Common myeloid progenitor, CD34-positive (primary cell): ENCODE measurements around the gene PNMA8B.
A peak's percentile ranks its signal among the peaks of the same experiment; 100 is the strongest.
"Not testable (repeated sequence)": the region's sequence is repeated elsewhere in the genome, so short reads cannot be mapped to it uniquely, and the experiment has no call there.

ENCODE experiments used
- CTCF ChIA-PET: fragments of 350-600 bp; sonication (Branson Sonifier 250); formaldehyde crosslinking; loops from one replicate; lab custom pipeline; 2021; ENCODE audit warnings: antibody characterized with exemption; lab: Charles Lee
- POLR2A ChIA-PET: fragments of 350-600 bp; sonication (Branson Sonifier 250); formaldehyde crosslinking; loops from one replicate; lab custom pipeline; 2021; ENCODE audit warnings: antibody characterized with exemption; lab: Charles Lee
- DNase-seq, 3 donors: peaks; one replicate each; pipeline versions ENCODE4 v3.0.0 to v3.0.0-alpha.2; 2013
- H3K27ac ChIP-seq, 2 experiments: 1 replicate in 1 of 2; 2 replicates in 1 of 2; pipeline ENCODE4 v1.7.0; 2013; ENCODE audit warnings: inconsistent platforms in 2 of 2, low read length in 2 of 2, mild to moderate bottlenecking in 2 of 2, low read depth in 1 of 2, moderate library complexity in 1 of 2; ENCODE audit not compliant: severe bottlenecking in 2 of 2, insufficient read depth in 1 of 2, poor library complexity in 1 of 2
- H3K27me3 ChIP-seq, 5 experiments: replicated peaks in 2 of 5; 1 replicate in 3 of 5; 2 replicates in 2 of 5; pipeline versions ENCODE4 v1.6.1 to v1.7.0; 2013; ENCODE audit warnings: low read length in 4 of 5, mild to moderate bottlenecking in 2 of 5, moderate library complexity in 2 of 5, inconsistent platforms in 1 of 5; ENCODE audit not compliant: insufficient read depth in 5 of 5, control insufficient read depth in 4 of 5
- H3K36me3 ChIP-seq, 4 experiments: 1 replicate in 2 of 4; 2 replicates in 2 of 4; pipeline versions ENCODE4 v1.6.1 to v1.7.0; 2013; ENCODE audit warnings: low read length in 3 of 4, control low read depth in 1 of 4, mild to moderate bottlenecking in 1 of 4; ENCODE audit not compliant: control insufficient read depth in 4 of 4, insufficient read depth in 4 of 4
- H3K4me1 ChIP-seq, 4 experiments: 1 replicate in 3 of 4; 2 replicates in 1 of 4; pipeline versions ENCODE4 v1.6.1 to v1.7.1; 2013; ENCODE audit warnings: low read length in 3 of 4, mild to moderate bottlenecking in 3 of 4, control low read depth in 1 of 4, inconsistent platforms in 1 of 4, moderate library complexity in 1 of 4; ENCODE audit not compliant: control insufficient read depth in 4 of 4, insufficient read depth in 4 of 4; ENCODE audit errors: control extremely low read depth in 1 of 4
- H3K4me3 ChIP-seq, 7 experiments: 1 replicate in 4 of 7; 2 replicates in 3 of 7; pipeline versions ENCODE4 v1.5.1 to v1.7.0; 2013; ENCODE audit warnings: mild to moderate bottlenecking in 7 of 7, low read length in 6 of 7, moderate library complexity in 6 of 7, inconsistent platforms in 2 of 7, low read depth in 2 of 7, control low read depth in 1 of 7; ENCODE audit not compliant: insufficient read depth in 4 of 7, control insufficient read depth in 1 of 7; ENCODE audit errors: extremely low read depth in 1 of 7
- H3K9me3 ChIP-seq, 5 experiments: 1 replicate in 4 of 5; 2 replicates in 1 of 5; pipeline versions ENCODE4 v1.6.1 to v1.7.1; 2013; ENCODE audit warnings: low read length in 4 of 5, mild to moderate bottlenecking in 2 of 5, inconsistent platforms in 1 of 5, low read depth in 1 of 5, moderate library complexity in 1 of 5; ENCODE audit not compliant: control insufficient read depth in 4 of 5, insufficient read depth in 2 of 5; ENCODE audit errors: control extremely low read depth in 1 of 5
- WGBS: methylation state at CpG from one replicate; pipeline ENCODE4 v1.1.5; 2013; ENCODE audit not compliant: insufficient coverage; 5-methylcytosine and 5-hydroxymethylcytosine counted together

PNMA8B gene

GRCh38 chr19:46533078-46533620 is 37.5 kb upstream of the PNMA8B start:
- H3K4me3 ChIP-seq = no peak overlapping the region
- H3K9me3 ChIP-seq = no peaks in the 10 kb centered on the region
- DNase-seq = no peak
- POLR2A ChIA-PET = no interaction called here
- no peak overlapping the region for H3K27ac ChIP-seq
- peaks cover 0 to 16% (median 4%) of the 10 kb centered on the region in 4 experiments for H3K4me1 ChIP-seq
- 90% methylated on average over 10 of the region's 12 CpGs for WGBS
- H3K36me3 ChIP-seq = no peaks in the 10 kb centered on the region
- CTCF ChIA-PET = interaction anchor here (0.9 to 1.3 kb wide), 2 partner anchors 13 to 22 kb away, joined by 3 read pairs; no protein-coding TSS in a partner anchor
- peaks cover 0 to 3% (median 0%) of the 10 kb centered on the region in 5 experiments for H3K27me3 ChIP-seq

- Histone ChIP-seq H3K27ac (no peak overlapping the region), H3K9me3 (peaks cover 0 to 3% (median 0%) of the 10 kb centered on the region in 5 experiments), H3K27me3 (peaks cover 0 to 3% (median 0%) of the 10 kb centered on the region in 5 experiments), H3K36me3 (no peaks in the 10 kb centered on the region), H3K4me3 (no peak overlapping the region), H3K4me1 (peaks cover 0 to 16% (median 4%) of the 10 kb centered on the region in 4 experiments)
- ChIA-PET CTCF (interaction anchor here (0.9 to 3.9 kb wide), 5 partner anchors 12 to 133 kb away, joined by 3 to 19 read pairs (median 3); no protein-coding TSS in a partner anchor), POLR2A (no interaction called here)
- WGBS = 100% methylated on average over 1 of the region's 1 CpG
- no peak for DNase-seq
These were observed 35.0 kb upstream of the PNMA8B start for GRCh38 chr19:46530636-46531035.

DNA sequence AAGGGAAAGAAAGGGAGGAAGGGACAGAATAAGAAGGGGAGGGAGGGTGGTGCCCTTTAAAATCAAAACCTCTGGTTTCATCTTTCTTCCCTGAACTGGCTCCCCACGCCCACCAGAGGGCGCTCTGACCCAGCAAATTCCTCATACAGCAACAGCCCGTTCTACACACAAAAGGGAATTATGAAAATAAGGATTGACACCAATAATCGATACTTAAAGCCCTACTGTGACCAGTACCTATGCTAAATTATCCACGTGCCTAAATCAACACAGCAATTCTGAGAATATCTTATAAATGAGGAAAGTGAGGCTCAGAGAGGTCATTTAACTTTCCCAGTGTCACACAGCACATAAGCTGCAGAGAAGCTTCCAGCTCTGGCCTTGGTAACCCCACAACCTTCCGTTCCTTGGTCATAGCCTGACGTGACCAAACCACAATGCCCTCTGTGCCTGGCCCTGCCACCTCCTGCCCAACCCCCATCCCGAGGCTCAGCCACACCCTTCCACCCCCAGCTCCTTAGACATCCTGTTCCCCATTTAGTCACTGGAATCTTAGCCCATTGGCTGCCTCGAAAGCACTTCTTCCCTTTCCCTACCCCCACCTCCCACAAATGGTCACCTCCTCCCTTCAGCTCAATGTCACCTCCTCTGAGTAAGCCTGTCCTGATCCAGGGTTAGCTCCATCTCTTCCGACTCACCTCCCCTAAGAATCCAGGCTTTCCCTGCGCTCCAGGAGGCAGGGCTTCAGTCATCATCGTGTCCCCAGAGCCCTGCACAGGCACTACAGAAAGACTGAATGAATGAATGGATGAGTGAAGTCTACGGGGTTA is 34.2 kb upstream of the PNMA8B start:
- H3K9me3 ChIP-seq = peaks cover 0 to 3% (median 0%) of the 10 kb centered on the region in 5 experiments
- no peak overlapping the region for H3K27ac ChIP-seq
- POLR2A ChIA-PET = no interaction called here
- 6% methylated on average over 5 of the region's 13 CpGs for WGBS
- DNase-seq = peak; percentile 59 to 73 (median 64)
- peaks cover 0 to 16% (median 4%) of the 10 kb centered on the region in 4 experiments for H3K4me1 ChIP-seq
- no peak overlapping the region for H3K4me3 ChIP-seq
- CTCF ChIA-PET = interaction anchor here (0.7 to 3.9 kb wide), 14 partner anchors 10 to 185 kb away, joined by 3 to 24 read pairs (median 4); no protein-coding TSS in a partner anchor
- H3K27me3 ChIP-seq = peaks cover 0 to 3% (median 0%) of the 10 kb centered on the region in 5 experiments
- no peaks in the 10 kb centered on the region for H3K36me3 ChIP-seq

GRCh38 chr19:46528601-46529590 is 33.2 kb upstream of the PNMA8B start:
- ChIA-PET CTCF (interaction anchor here (0.7 to 3.9 kb wide), 17 partner anchors 8 to 186 kb away, joined by 3 to 24 read pairs (median 3); no protein-coding TSS in a partner anchor), POLR2A (no interaction called here)
- peaks cover 0 to 3% (median 0%) of the 10 kb centered on the region in 5 experiments for H3K27me3 ChIP-seq
- no peak overlapping the region for H3K4me3 ChIP-seq
- no peak overlapping the region for H3K27ac ChIP-seq
- H3K36me3 ChIP-seq = no peaks in the 10 kb centered on the region
- H3K9me3 ChIP-seq = peaks cover 0 to 6% (median 3%) of the 10 kb centered on the region in 5 experiments
- 90% methylated on average over 19 of the region's 25 CpGs for WGBS
- no peak for DNase-seq
- H3K4me1 ChIP-seq = peaks cover 0 to 16% (median 4%) of the 10 kb centered on the region in 4 experiments

DNA sequence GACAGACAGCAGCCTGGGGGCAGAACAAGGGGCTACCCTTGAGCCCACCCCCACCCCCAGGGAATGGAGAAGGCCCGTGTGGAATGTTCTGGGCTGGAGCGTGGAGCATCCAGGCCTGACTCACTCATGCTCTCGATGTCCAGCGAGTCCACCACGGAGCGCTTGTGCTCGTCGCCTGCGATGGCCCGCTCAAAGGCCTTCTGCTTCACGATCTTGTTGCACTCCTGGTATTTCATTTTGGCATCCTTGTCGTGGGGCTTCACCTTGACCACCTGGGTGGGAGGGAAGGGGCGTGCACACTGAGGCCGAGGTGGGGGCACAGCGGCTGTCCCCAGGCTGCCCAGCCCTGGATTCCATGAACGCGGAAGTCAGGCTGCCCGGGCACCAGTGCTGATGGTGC is 31.1 kb upstream of the PNMA8B start:
- H3K36me3 ChIP-seq, H3K4me3 ChIP-seq, H3K27ac ChIP-seq, H3K27me3 ChIP-seq, H3K9me3 ChIP-seq, DNase-seq, POLR2A ChIA-PET: not testable (repeated sequence)
- 98% methylated on average over 7 of the region's 18 CpGs for WGBS
- CTCF ChIA-PET = interaction anchor here (1.0 to 3.9 kb wide), 3 partner anchors 10 to 19 kb away, joined by 3 to 19 read pairs (median 6); no protein-coding TSS in a partner anchor
- peaks cover 0 to 26% (median 4%) of the 10 kb centered on the region in 4 experiments for H3K4me1 ChIP-seq

- Histone ChIP-seq H3K27me3 (no peaks in the 10 kb centered on the region), H3K4me3 (no peak overlapping the region), H3K9me3 (peaks cover 0 to 6% (median 3%) of the 10 kb centered on the region in 5 experiments), H3K27ac (no peak overlapping the region), H3K4me1 (peaks cover 1 to 27% (median 9%) of the 10 kb centered on the region in 4 experiments), H3K36me3 (no peaks in the 10 kb centered on the region)
- ChIA-PET POLR2A (no interaction called here), CTCF (interaction anchor here (1.0 to 1.1 kb wide), 2 partner anchors 14 to 38 kb away, joined by 3 to 4 read pairs; no protein-coding TSS in a partner anchor)
- 80% methylated on average over 1 of the region's 2 CpGs for WGBS
- no peak for DNase-seq
These were observed 28.6 kb upstream of the PNMA8B start for GRCh38 chr19:46524308-46524707.
